DMS 273 (cell line): ENCODE results near the gene AQR.
A peak's percentile ranks its signal among the peaks of the same experiment; 100 is the strongest.
"Not testable (repeated sequence)": the region's sequence is repeated elsewhere in the genome, so short reads cannot be mapped to it uniquely, and the experiment has no call there.

Experiments used
- DNase-seq: peaks from one replicate; lab custom pipeline; 2025; ENCODE audit not compliant: unreplicated experiment; lab: John Stamatoyannopoulos, UW

The AQR gene

GRCh38 chr15:34953851-34954250, 15.7 kb downstream of the AQR start:
- DNase-seq, result no peak

GRCh38 chr15:34952481-34952880, 17.1 kb downstream of the AQR start:
- no peak for DNase-seq

DNA sequence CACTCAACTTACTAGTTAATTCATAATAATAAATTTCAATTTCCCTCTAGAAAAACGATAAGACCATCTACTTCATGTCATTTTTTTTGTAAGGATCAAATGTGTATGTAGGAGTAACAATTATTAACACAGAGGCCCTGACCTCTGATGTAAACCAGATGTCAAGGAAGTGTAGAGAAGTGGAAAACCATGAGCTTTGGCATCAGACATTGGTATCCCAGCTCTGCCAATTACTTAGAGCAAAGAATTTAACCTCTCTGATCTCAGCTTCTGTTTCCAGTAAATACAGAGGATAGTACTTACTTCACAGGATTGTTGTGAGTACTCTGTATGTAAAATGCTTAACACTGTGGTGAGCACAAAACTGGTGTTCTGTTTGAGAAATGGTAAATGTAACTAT, 17.5 kb downstream of the AQR start:
- DNase-seq, result no peak

GRCh38 chr15:34944936-34945335, 24.6 kb downstream of the AQR start:
- DNase-seq, result no peak

DNA sequence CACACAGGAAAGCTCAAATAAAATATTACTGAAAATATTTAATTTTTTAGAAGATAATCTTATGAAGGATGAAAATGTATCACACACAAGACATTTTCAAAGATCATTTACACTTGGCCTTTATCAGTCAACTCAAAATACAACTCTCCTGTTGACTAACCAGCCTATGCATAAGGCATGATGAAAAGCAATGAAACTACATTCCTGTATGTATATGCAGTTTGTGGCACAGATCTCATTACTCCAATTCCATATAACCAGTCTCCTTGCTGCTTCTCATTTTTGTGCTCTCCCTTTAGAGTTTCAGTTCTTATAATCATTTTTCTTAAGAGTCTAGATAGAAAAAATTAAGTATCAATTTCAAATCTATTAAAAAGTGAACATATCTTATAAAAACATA, 25.8 kb downstream of the AQR start:
- DNase-seq, result no peak

DNA sequence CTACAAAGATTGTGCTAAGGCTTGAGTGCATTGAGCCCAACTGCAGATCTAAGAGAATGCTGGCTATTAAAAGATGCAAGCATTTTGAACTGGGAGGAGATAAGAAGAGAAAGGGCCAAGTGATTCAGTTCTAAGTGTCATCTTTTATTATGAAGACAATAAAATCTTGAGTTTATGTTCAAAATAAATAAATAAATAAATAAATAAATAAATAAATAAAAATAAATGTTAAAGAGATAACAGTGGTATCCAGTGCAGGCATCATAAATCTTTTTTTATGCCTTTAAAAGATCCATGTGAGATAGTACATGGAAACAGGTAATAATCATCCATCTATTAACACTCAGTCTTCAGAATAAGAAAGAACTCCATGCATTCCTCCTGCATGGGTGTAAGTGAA, 26.3 kb downstream of the AQR start:
- not testable (repeated sequence) for DNase-seq

DNA sequence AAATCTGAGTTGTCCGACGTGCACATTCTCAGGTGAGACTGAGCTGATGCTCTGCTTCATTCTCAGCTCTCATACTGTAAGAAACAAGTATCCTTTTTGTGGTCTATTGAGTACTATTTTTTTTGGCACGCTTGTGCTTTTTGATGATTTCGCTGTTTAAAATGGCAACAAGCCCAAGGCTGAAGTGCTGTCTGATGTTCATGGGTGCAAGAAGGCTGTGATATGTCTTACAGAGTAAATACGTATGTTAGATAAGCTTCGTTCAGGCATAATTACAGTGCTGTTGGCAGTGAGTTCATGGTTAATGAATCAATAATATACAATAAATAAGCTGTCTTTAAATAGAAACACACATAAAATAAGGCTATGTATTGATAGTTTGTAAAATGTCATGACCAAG, 27.2 kb downstream of the AQR start:
- no peak for DNase-seq

DNA sequence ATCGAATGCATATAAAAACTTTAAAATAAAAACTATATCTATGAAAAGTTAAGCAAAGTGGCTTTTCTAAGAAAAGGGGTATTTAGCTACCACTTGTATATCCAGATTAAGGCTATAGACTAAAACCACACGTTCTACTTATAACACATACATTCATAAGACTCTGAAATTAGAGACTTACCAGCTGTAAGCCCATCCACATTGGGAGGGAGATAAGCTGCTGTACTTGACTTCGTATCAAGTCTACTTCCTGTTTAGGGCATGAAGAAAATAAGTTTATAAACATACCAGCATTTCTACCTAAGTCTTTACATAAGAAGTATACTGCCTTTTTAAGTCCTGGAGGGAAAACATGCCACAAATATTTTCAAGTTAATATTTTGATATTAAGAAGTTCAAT, 27.7 kb downstream of the AQR start:
- no peak for DNase-seq

DNA sequence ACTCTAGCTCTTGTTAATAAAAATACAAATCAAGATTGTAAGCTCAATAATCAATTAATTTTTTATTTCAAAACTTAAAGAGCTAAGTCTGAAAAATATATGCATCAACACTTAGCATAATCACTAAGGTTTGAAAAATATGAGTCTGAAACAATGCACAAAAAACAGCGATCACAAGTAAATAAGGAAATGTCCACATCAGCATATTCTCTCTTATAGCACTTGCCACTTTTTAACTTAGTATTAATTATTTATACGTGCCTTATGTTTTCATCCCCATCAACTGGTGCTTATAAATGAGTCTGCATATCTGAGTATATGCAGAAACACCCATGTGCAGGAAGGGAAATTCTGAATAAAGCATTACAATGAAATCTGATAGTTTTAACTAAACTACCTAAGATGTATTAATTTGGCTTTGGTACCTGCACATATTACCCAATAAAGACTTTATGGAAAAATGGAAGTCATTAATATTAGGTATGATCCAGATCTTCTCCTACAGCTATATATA, 28.3 kb downstream of the AQR start:
- DNase-seq, result no peak

DNA sequence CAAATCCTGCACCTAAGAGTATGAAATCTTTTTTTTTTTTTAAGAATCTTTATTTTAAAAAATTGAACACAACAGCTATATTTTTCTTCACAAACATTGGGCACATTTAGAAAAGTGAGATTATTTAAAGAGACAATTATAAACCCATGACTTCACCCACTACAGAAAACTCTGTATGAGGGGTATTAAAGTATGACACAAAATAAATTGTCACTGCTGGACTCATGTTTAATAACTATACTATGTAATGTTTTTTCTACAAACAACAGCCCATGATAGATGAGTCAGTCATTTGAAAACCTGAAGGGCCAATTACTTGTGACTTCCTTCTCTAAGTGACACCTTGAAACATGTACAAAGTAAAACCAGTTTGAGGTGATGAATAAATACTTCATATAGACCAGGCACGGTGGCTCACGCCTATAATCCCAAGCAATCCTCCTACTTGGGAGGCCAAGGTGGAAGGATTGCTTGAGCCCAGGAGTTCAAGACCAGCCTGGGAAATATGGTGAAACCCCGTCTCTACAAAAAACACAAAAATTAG, 36.0 kb downstream of the AQR start:
- no peak for DNase-seq

DNA sequence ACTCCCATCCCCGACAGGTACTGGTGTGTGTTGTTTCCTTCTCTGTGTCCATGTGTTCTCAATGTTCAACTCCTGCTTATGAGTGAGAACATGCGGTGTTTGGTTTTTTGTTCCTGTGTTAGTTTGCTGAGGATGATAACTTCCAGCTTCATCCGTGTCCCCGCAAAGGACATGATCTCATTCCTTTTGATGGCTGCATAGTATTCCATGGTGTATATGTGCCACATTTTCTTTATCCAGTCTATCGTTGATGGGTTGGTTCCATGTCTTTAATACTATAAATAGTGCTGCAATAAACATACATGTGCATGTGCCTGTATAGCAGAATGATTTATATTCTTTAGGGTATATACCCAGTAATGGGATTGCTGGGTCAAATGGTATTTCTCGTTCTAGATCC, 41.2 kb downstream of the AQR start:
- DNase-seq, result not testable (repeated sequence)

- peak; percentile 36 for DNase-seq
Measured at GRCh38 chr15:34927726-34928125, 41.8 kb downstream of the AQR start.

DNA sequence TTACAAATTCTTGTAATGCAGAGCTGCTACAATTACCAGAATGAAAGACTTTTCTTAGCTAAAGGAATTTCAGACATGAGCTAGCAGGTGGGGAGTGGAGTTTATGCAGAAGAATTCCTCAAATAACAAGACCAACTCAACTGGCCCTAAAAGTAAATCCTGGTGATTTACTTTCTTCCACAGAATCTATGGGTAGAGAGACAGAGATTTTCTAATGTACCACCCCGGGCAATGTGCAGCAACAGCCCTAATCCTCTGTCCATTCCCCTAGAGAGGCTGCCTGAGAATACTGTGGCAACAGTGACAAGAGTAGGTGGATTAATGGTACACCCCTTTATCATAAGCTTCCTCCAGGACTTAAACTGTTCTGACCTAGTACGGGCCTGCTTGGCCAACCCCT, 55.2 kb downstream of the AQR start:
- no peak for DNase-seq

GRCh38 chr15:34905047-34905446, 64.5 kb downstream of the AQR start:
- DNase-seq, result no peak

DNA sequence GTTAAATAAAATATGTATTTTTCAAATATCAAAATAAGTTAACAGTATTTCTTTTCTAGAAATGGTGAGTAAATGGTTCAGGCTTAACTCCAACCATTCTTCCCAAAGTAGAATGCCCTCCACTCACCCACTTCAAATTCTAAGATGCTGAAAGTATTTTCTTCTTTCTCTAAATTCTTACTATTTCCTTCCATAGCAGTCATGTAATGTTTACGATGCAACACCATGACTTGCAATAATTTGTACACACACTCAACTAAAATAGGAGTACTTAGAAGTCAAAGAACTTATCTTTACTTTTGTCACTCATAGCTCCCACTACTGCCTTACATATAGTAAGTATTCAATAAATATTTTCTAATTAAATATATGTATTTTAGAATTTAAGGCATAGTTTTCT, 65.0 kb downstream of the AQR start:
- DNase-seq, result no peak

GRCh38 chr15:34900748-34901147, 68.8 kb downstream of the AQR start:
- no peak for DNase-seq

DNA sequence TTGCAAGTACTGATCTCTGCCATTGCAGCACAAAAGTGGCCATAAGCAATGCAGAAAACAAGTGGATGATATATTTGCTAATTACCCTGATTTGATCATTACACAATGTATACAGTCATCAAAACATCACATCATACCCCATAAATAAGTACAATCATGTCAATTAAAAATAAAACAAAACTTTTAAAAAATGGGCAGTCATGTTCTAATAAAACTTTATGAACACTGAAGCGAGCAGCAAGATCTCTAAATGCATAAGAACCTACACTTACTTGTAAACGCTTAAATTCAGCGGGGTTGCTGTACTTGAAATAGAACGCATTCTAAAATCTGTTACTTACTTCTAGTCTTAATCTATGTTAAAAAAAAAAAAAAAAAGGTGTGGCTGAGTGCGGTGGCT, 73.4 kb downstream of the AQR start:
- DNase-seq, result no peak

GRCh38 chr15:34893967-34894366, 75.6 kb downstream of the AQR start:
- no peak for DNase-seq

- no peak for DNase-seq
Measured at GRCh38 chr15:34892963-34893591, 76.5 kb downstream of the AQR start.

DNA sequence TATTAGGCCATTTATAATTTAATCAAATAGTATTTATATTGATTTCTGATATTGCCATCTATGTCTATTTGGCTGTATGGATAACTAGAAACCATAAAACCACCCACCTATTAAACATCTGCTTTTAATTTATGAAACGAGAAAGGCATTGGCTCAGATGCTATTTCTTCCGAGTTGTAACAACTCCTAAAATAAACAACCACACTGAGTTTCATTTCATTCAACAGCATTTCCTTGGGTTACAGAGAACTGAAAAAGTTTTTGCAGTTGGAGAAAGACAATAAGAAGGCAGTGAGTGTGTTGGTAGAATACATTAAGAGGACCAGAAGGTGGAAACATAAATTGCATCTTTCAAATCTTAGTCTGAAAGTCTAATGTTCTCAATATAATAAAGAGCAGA, 79.1 kb downstream of the AQR start:
- no peak for DNase-seq

DNA sequence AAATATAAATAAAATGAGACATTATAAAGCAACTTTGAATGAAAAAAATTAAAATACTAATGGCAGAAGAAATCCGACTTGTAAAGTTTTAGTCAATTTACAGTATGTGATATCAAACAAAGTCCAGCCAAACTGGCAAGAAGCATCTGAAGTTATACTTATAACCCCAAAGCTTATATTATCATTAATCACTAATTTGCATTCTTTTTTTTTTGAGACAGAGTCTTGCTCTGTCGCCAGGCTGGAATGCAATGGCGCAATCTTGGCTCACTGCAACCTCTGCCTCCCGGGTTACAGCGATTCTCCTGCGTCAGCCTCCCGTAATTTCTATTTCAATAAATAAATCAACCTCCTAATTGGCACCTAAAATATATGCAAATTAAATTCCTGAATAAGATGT, 80.1 kb downstream of the AQR start:
- DNase-seq, result no peak

- DNase-seq, result no peak
Measured at GRCh38 chr15:34886134-34886533, 83.4 kb downstream of the AQR start.

- DNase-seq, result no peak
Measured at GRCh38 chr15:34883633-34884032, 85.9 kb downstream of the AQR start.
